HG03469 (cell line): ENCODE data around the gene MSANTD7.
"Not testable (repeated sequence)": the region's sequence is repeated elsewhere in the genome, so short reads cannot be mapped to it uniquely, and the experiment has no call there.

Experiments
- ATAC-seq: cut with Tn5 transposase; IDR thresholded peaks from one replicate; pipeline ENCODE4 v1.9.1; 2021; ENCODE audit warnings: mild to moderate bottlenecking, moderate library complexity, moderate number of reproducible peaks; ENCODE audit not compliant: unreplicated experiment

MSANTD7 gene

GRCh38 chr10:14837757-14838581 lies at the start of gene MSANTD7, which contains the start of the genes CDNF and HSPA14:
TSS of gene MSANTD7 (plus strand) at chr10:14838306. CDS start at chr10:14842285, 3,979 bp downstream.
TSS of gene CDNF (minus strand) at chr10:14838037. CDS start at chr10:14837946, 91 bp downstream.
TSS of gene HSPA14 (plus strand) at chr10:14838306. CDS start at chr10:14838403, 97 bp downstream.
- ATAC-seq: peak; percentile 84

DNA sequence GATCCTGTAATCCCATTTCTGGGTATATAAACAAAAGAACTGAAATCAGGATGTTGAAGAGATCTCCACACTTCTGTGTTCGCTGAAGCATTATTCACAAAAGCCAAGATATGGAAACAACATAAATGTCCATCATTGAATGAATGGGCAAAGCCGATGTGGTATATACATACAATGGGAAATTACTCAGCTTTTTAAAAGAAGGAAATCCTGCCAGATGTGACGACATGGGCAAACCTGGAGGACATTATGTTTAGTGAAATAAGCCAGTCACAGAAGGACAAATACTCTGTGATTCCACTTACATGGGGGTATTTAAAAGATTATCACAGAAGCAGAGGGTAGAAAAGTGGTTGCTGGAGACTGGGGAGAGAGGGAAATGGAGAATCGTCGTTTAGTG lies 39.5 kb upstream of the MSANTD7 start:
- no peak for ATAC-seq

- ATAC-seq: no peak
Observed at GRCh38 chr10:14800397-14800796, 37.7 kb upstream of the MSANTD7 start.

DNA sequence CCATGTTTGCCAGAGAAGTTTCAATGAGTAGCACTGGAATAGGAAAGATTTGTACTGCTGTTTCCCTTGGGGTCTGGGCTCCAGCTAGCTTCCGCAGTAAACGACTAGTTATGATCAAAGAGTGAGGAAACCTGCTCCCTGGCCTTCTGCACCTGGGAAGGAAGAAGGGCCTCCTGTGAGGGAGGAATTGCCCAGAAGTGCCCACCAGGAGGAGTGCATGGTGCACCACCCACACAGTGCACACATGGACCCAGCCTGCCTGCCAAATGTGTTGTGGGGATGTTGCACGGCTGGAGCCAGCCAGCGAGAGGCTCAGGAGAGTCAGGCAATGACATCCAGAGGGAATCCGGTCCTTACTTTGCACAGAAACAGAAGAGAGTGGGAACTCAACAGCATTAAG lies 36.4 kb upstream of the MSANTD7 start:
- no peak for ATAC-seq

DNA sequence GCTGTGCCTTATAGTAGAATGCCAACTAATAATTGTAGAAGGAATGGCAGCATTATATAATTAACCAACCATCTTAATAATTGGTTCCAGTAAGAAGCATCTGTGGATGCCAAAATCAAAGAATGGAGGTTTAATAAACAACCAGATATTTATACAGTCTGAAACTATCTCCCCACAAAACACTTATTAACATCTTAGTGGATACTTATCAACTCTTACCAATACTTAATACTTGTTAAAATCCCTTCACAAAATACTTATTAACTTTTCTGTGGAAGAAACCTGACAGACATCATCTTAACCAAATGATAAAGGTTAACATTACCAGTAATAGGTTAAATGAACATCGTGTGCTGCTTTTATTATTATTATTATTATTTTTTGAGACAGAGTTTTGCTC lies 34.3 kb upstream of the MSANTD7 start:
- no peak for ATAC-seq

- no peak for ATAC-seq
Observed at GRCh38 chr10:14806318-14806717, 31.8 kb upstream of the MSANTD7 start.

- no peak for ATAC-seq
Observed at GRCh38 chr10:14810969-14811953, 26.8 kb upstream of the MSANTD7 start.

DNA sequence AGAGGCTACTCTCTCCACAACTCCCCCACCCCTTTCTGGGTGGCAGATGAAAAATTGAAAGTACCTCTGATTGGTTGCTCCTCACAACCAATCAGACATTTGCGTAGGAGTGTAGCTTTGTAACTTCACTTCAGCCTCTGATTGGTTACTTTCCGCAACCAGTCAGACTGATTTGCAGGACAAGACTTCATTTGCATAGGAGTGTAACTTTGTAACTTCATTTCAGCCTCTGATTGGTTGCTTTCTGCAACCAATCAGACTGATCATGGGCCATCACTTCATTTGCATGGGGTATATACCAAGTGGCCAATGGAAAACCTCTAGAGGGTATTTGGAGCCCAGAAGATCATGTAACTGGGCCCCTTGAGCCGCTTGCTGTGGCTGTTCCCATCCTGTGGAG lies 25.8 kb upstream of the MSANTD7 start:
- ATAC-seq: no peak

DNA sequence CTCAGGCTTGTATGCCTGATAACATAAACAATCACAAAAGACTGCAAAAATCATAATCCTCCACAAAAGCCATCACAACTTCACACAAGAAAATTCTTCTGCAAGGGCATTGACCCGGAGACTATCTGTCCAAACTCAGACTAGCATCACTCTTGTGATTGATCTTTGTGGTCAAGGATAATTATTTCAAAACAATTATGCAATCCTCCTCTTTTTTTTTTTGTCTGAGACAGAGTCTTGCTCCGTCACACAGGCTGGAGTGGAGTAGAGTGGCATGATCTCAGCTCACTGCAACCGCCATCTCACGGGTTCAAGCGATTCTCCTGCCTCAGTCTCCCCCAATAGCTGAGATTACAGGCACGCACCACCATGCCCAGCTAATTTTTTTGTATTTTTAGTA lies 22.4 kb upstream of the MSANTD7 start:
- no peak for ATAC-seq

GRCh38 chr10:14816717-14817116 lies 21.4 kb upstream of the MSANTD7 start:
- not testable (repeated sequence) for ATAC-seq

- no peak for ATAC-seq
Observed at GRCh38 chr10:14820010-14820774, 17.9 kb upstream of the MSANTD7 start.

DNA sequence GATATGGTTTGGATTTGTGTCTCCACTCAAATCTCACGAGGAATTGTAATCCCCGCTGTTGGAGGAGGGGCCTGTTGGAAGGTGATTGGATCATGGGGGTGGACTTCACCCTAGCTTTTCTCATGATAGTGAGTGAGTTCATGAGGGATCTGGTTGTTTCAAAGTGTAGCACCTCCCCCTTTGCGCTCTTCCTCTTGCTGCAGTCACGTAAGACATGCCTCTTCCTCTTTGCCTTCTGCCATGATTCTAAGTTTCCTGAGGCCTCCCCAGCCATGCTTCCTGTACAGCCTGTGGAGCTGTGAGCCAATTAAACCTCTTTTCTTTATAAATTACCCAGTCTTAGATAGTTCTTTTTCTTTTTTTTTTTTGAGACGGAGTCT lies 17.3 kb upstream of the MSANTD7 start:
- no peak for ATAC-seq

GRCh38 chr10:14821635-14822375 lies 16.3 kb upstream of the MSANTD7 start:
- ATAC-seq: no peak

DNA sequence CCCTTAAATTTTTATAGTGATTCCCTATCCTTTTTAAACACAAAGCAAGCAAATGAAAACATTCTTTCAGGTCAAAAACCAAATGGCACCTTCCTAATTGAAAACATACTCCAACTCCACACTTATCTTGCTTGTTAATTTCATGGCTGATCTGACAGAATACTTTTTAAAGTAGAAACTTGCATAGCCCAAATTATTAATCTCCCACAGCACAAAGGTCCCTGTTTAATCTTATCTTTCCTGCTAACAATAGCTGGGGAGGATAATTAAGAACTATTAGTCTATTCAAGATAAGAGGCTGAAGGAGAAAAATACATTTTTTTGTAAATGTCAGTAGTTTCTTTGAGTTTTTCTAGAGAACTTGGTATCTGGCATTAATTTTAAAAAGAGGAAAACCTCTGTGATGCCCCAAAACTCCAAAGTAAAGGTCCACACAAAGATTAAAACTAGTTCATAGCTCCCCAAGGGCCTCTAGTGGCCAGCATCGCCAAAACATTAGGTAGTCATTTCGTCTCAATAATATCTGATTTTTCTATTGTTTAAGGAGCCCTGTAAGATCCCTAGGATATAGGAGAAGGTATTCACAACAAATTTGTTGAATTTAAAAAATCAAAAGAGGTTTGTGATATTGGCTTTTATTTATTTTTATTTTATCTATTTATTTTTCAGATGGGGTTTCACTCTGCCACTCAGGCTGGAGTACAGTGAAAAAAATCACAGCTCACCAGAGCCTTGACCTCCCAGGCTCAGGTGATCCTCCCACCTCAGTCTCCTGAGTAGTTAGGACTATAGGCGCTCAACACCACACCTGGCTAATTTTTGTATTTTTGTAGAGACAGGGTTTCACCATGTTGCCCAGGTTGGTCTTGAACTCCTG lies 15.0 kb upstream of the MSANTD7 start:
- ATAC-seq: no peak

GRCh38 chr10:14823966-14824365 lies 14.1 kb upstream of the MSANTD7 start:
- ATAC-seq: no peak

- ATAC-seq: no peak
Observed at GRCh38 chr10:14826076-14826829, 11.9 kb upstream of the MSANTD7 start.

- no peak for ATAC-seq
Observed at GRCh38 chr10:14833106-14833505, 5.0 kb upstream of the MSANTD7 start.

GRCh38 chr10:14836208-14836607 lies 1.9 kb upstream of the MSANTD7 start:
- no peak for ATAC-seq
